Measurements from ENCODE around the gene TTC13.

- TF ChIP-seq, protein P1, sequence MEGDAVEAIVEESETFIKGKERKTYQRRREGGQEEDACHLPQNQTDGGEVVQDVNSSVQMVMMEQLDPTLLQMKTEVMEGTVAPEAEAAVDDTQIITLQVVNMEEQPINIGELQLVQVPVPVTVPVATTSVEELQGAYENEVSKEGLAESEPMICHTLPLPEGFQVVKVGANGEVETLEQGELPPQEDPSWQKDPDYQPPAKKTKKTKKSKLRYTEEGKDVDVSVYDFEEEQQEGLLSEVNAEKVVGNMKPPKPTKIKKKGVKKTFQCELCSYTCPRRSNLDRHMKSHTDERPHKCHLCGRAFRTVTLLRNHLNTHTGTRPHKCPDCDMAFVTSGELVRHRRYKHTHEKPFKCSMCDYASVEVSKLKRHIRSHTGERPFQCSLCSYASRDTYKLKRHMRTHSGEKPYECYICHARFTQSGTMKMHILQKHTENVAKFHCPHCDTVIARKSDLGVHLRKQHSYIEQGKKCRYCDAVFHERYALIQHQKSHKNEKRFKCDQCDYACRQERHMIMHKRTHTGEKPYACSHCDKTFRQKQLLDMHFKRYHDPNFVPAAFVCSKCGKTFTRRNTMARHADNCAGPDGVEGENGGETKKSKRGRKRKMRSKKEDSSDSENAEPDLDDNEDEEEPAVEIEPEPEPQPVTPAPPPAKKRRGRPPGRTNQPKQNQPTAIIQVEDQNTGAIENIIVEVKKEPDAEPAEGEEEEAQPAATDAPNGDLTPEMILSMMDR (IDR thresholded peaks at IDR 0.05) = no peak
- TF ChIP-seq RAD21 (IDR thresholded peaks at IDR 0.05; ENCODE audit: low read length) (no peak), EP300 (IDR thresholded peaks at IDR 0.05; ENCODE audit: borderline replicate concordance in 1 of 2, low read depth in 1 of 2, low read length in 1 of 2) (no peak)
These were observed 119.5 kb downstream of the TTC13 start for GRCh38 chr1:230858918-230859729.

Measured in SK-N-SH (cell line).